ENCODE results near the gene SYNE1. TPM values are rescaled to one million over a fixed set of nuclear protein-coding genes. Genes with fewer than 3 reads are reported as not detected.
"Not testable (repeated sequence)": the region's sequence is repeated elsewhere in the genome, so short reads cannot be mapped to it uniquely, and the experiment has no call there.

SYNE1 gene
- total RNA-seq, 4 donors from 2014 or later: 411 to 622 (median 490) TPM

GRCh38 chr6:152572338-152573088 is 64.6 kb downstream of the SYNE1 start:
- H3K9me3 ChIP-seq: no peaks in the 10 kb centered on the region
- H3K36me3 ChIP-seq: no peaks in the 10 kb centered on the region
- intact Hi-C loops (cut with DNase I): no loop called here
- no peak overlapping the region for H3K27ac ChIP-seq
- TF ChIP-seq POLR2A (IDR thresholded peaks at IDR 0.05): no peak
- no peaks in the 10 kb centered on the region for H3K27me3 ChIP-seq
- H3K4me3 ChIP-seq (replicated peaks in 1 of 3): no peak overlapping the region
- no peaks in the 10 kb centered on the region for H3K4me1 ChIP-seq
- WGBS, 2 donors: 59 to 63% methylated on average over 7 of the region's 7 CpGs
- no peak for DNase-seq

DNA sequence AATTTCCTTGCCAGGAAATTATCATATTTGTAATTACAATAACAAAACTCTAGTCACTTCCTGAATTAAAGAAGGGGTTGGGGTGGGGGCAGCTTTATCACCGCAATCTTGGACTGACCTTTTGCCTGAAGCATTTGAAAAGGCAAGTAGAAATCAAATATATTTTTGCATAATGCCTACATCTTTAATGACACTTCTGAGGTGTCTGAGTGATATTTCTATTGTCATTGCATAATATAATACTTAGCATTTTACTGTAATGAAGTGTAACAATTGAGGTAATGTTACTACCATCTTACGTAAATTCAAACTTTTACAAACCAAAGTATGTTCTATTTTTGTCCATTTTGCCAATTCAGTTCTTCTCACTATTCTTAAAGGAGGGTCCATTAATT is 65.2 kb downstream of the SYNE1 start:
- WGBS, 2 donors: 82 to 84% methylated on average over 2 of the region's 2 CpGs
- Histone ChIP-seq H3K27me3 (no peaks in the 10 kb centered on the region), H3K27ac (no peak overlapping the region), H3K4me3 (replicated peaks in 1 of 3) (no peak overlapping the region), H3K36me3 (no peaks in the 10 kb centered on the region), H3K4me1 (no peaks in the 10 kb centered on the region), H3K9me3 (no peaks in the 10 kb centered on the region)
- intact Hi-C loops (cut with DNase I): no loop called here
- TF ChIP-seq, protein P1, sequence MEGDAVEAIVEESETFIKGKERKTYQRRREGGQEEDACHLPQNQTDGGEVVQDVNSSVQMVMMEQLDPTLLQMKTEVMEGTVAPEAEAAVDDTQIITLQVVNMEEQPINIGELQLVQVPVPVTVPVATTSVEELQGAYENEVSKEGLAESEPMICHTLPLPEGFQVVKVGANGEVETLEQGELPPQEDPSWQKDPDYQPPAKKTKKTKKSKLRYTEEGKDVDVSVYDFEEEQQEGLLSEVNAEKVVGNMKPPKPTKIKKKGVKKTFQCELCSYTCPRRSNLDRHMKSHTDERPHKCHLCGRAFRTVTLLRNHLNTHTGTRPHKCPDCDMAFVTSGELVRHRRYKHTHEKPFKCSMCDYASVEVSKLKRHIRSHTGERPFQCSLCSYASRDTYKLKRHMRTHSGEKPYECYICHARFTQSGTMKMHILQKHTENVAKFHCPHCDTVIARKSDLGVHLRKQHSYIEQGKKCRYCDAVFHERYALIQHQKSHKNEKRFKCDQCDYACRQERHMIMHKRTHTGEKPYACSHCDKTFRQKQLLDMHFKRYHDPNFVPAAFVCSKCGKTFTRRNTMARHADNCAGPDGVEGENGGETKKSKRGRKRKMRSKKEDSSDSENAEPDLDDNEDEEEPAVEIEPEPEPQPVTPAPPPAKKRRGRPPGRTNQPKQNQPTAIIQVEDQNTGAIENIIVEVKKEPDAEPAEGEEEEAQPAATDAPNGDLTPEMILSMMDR (IDR thresholded peaks at IDR 0.05): no peak
- no peak for TF ChIP-seq POLR2A (IDR thresholded peaks at IDR 0.05)
- no peak for DNase-seq

DNA sequence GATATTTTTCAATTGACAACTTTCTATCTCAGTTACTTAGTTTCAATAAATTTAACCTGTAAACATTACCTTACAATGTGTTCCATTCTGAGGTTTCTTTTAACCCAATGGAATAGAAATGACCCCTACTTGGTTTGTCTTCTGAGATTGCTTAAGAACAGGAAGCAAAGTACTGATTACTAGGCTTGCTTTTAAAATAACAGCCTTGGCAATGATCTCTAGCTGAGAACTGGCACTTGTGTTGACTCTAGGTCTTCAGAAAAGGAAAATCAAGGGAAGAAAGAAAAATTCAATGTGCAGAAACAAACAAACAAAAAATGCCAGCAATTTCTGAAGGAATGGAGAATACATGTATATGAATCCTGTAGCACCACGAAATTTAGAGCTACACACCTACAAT is 66.1 kb downstream of the SYNE1 start:
- Histone ChIP-seq H3K27me3 (no peaks in the 10 kb centered on the region), H3K27ac (no peak overlapping the region), H3K9me3 (no peaks in the 10 kb centered on the region), H3K4me1 (no peaks in the 10 kb centered on the region), H3K36me3 (no peaks in the 10 kb centered on the region), H3K4me3 (replicated peaks in 1 of 3) (no peak overlapping the region)
- no peak for DNase-seq
- intact Hi-C loops (cut with DNase I): no loop called here
- WGBS, 2 donors: 74 to 76% methylated on average over 1 of the region's 1 CpG
- TF ChIP-seq POLR2A (IDR thresholded peaks at IDR 0.05): no peak
- TF ChIP-seq, protein P1 (IDR thresholded peaks at IDR 0.05): no peak

DNA sequence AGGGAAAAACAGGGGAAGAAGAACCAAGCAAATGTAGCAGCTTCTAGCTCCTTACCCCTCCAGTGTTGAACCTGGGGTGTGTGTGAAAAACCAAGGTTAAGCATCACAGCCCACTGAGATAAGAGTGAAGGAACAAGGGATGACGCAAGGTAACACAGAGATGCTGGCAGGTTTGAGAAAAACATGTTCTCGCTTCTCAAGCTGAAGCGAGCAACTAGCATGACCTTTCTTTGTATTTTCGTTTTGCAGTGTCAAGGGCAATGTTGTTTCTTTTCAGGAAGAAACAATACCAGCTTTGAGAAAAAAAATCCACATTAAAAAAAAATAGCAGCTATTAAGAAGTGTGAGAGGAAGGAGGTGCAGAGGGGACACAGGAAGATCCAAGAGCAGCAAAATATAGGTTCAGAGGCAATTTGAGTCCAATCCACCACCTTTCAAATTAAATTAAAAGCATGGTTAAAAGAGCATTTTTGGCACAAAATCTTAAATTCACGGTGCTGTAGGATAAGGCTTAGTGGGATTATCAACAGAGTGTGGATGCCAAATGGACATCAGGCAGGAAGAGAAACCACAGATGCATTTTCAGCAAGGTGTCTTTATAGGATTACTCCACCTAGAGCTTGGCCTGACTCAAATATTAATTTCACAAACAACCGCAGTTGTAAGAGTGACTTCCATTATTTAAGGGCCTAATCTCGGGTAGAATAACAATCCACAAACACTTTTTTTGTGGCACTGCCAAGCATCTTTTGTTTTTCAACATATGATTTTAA is 70.9 kb downstream of the SYNE1 start:
- H3K27me3 ChIP-seq: no peaks in the 10 kb centered on the region
- H3K4me1 ChIP-seq: no peaks in the 10 kb centered on the region
- no peak overlapping the region for H3K27ac ChIP-seq
- WGBS, 2 donors: 61 to 64% methylated on average over 7 of the region's 7 CpGs
- intact Hi-C loops (cut with DNase I): no loop called here
- H3K36me3 ChIP-seq: no peaks in the 10 kb centered on the region
- TF ChIP-seq POLR2A (IDR thresholded peaks at IDR 0.05): no peak
- TF ChIP-seq, protein P1 (IDR thresholded peaks at IDR 0.05): no peak
- no peaks in the 10 kb centered on the region for H3K9me3 ChIP-seq
- H3K4me3 ChIP-seq (replicated peaks in 1 of 3): no peak overlapping the region
- DNase-seq: no peak

DNA sequence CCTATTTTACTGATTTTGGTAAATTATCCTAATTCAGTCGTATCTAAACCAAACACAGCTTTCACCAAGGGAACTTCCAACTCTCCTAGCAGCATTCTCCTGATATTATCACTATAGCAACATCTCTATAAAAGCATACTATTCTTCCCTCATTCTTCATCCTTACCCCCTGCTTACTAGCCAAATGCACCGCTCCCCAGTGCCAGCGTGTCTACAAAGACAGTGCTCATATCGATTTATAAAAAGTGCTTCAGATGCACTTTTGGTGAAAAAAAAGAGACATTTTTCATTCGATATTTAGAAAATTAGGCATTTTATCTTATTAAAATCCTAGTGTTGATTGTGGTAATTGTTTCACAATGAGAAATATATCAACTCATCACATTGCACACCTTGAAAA is 74.0 kb downstream of the SYNE1 start:
- no peak for DNase-seq
- intact Hi-C loops (cut with DNase I): no loop called here
- Histone ChIP-seq H3K36me3 (no peaks in the 10 kb centered on the region), H3K9me3 (no peaks in the 10 kb centered on the region), H3K4me3 (replicated peaks in 1 of 3) (no peak overlapping the region), H3K4me1 (no peaks in the 10 kb centered on the region), H3K27me3 (no peaks in the 10 kb centered on the region), H3K27ac (no peak overlapping the region)
- WGBS, 2 donors: 91 to 93% methylated on average over 5 of the region's 5 CpGs
- TF ChIP-seq, protein P1 (IDR thresholded peaks at IDR 0.05): no peak
- TF ChIP-seq POLR2A (IDR thresholded peaks at IDR 0.05): no peak

GRCh38 chr6:152558798-152559197 is 78.4 kb downstream of the SYNE1 start:
- DNase-seq; H3K4me3 ChIP-seq (replicated peaks in 1 of 3); H3K27ac ChIP-seq; H3K27me3 ChIP-seq; intact Hi-C loops (cut with DNase I); H3K9me3 ChIP-seq; H3K36me3 ChIP-seq; H3K4me1 ChIP-seq: not testable (repeated sequence)
- 88 to 100% methylated on average over 1 of the region's 1 CpG for WGBS, 2 donors
